GM13977 (cell line): ENCODE measurements around the gene ANKRD66.
"Not testable (repeated sequence)": the region's sequence is repeated elsewhere in the genome, so short reads cannot be mapped to it uniquely, and the experiment has no call there.

Source experiments
- DNase-seq: peaks from one replicate; pipeline ENCODE4 v3.0.0; 2012; ENCODE audit warnings: low spot score
- in situ Hi-C: fragments of 300-500 bp; cut with MboI; formaldehyde crosslinking; loops from one replicate; pipeline ENCODE4 v1.12.0; 2022; ENCODE audit warnings: low sequenced_read_pairs, low pct_unique_long_range_greater_than_20kb, mixed read lengths, inconsistent platforms; ENCODE audit not compliant: unreplicated experiment
- TF ChIP-seq, protein P1 (sequence below): IDR thresholded peaks from 2 replicates; pipeline ENCODE4 v1.5.1; 2012; ENCODE audit warnings: mild to moderate bottlenecking, control low read depth; ENCODE audit not compliant: insufficient read depth; ENCODE audit errors: extremely low read depth, missing control alignments

Gene ANKRD66

DNA sequence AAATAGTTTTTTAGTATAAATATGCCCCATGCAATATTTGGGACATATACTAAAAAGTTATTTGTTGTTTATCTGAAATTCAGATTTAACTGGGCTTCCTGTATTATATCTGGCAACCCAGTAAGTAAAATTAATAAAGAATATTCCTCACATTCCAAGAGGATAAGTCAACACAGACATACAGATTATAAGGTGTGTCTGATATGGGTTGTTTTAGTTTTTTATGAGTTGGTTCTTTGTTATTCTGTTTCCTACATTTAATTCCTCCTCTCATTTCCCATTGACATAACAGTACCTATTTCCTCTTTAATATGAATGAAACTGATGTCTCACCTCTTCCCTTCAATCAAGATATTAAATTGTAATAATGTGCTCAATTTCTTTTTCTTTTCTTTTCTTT lies 9.8 kb upstream of the ANKRD66 start:
- DNase-seq = no peak
- in situ Hi-C loops = no loop called here
- TF ChIP-seq, protein P1, sequence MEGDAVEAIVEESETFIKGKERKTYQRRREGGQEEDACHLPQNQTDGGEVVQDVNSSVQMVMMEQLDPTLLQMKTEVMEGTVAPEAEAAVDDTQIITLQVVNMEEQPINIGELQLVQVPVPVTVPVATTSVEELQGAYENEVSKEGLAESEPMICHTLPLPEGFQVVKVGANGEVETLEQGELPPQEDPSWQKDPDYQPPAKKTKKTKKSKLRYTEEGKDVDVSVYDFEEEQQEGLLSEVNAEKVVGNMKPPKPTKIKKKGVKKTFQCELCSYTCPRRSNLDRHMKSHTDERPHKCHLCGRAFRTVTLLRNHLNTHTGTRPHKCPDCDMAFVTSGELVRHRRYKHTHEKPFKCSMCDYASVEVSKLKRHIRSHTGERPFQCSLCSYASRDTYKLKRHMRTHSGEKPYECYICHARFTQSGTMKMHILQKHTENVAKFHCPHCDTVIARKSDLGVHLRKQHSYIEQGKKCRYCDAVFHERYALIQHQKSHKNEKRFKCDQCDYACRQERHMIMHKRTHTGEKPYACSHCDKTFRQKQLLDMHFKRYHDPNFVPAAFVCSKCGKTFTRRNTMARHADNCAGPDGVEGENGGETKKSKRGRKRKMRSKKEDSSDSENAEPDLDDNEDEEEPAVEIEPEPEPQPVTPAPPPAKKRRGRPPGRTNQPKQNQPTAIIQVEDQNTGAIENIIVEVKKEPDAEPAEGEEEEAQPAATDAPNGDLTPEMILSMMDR = no peak

DNA sequence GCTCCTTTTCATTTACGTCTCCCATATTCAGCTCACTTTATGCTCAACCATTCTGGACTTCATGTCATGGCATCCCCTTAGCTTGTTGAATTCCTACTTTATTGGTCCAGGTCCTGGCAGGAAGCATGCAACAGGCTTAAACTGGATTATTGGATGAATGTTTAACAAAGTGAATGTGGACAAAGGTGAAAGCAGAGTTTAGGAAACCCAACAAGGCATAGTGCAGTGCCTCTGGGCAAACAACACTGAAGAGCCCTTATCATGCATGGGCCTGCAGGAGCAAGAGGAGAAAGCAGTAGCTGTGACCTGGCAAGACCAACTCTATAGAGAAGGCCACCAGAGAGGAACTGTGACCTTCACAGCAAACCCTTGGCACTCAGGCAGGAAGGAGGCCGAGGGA lies 5.3 kb upstream of the ANKRD66 start:
- in situ Hi-C loops = no loop called here
- DNase-seq = no peak
- TF ChIP-seq, protein P1 = no peak

DNA sequence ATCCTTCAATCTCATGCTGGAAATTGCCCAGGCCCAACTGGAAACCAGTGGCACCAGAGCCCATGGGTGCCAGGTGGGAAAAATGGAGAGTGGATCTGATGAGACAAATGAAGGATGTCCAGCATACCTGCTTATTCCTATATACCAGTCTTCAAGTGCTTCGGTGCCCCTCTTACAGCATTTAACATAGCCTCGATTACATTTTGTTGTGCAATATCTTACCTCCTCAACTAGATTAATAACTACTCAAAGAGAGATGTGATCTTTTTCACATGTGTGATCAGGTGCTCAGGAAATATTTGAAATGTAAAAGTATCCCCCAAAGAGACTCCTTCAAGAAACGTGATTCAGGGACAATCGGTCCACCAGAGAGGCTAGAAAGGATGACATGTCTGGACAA lies 4.8 kb upstream of the ANKRD66 start:
- TF ChIP-seq, protein P1 = no peak
- in situ Hi-C loops = no loop called here
- DNase-seq = no peak

DNA sequence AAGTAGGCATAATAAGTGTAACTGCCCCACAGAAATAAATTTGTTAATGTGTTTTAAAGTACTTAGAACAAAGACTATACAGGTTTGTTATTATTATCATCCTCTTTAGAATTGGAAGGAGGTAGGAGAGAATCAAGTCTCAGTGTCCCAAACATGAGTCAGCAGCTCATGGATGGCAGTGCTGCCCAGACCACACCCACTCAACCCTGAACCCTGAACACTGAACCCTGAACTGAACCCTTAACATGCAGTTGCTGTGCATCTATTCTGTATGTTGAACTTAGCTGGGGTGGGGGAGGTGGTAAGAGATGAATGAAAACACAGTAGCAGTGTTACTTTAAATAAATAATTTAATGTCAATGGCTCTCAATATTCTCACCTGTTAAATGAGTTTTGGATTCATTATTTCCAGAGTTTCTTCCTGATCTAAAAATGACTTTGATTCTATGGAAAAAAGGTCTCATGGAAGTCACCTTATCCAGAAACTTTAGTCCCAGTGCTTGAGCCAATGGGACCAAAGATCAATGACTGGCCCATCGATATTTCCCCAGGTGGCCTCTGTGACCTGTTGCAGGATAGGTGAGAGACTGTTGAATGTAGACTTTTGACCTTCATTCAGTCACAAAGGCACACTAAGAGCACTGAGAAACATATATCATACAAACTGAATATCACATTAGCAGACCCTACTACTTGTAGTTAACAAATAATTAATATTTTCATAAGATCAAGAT lies 3.1 kb upstream of the ANKRD66 start:
- DNase-seq = no peak
- TF ChIP-seq, protein P1 = no peak
- in situ Hi-C loops = no loop called here

DNA sequence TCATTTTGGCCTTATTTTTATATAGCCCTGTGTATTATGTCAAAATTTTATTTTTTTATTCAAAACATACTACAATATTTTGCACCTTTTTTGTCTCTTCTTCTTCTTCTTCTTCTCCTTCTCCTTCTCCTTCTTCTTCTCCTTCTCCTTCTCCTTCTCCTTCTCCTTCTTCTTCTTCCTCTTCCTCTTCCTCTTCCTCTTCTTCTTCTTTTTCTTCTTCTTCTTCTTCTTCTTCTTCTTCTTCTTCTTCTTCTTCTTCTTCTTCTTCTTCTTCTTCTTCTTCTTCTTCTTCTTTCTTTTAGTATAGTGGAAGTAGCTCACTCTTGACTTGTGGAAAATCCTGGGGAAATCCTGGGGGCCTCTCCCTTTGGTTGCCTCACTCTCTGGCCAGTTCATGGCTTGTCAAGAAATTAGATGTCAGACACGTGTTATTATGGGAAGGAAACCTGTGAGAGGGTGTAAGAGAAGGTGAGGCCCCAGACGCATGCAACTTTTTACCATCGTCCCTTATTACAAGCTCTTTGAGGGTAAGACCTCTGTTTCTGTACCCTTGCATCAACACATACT lies 2.5 kb upstream of the ANKRD66 start:
- in situ Hi-C loops, DNase-seq: not testable (repeated sequence)

DNA sequence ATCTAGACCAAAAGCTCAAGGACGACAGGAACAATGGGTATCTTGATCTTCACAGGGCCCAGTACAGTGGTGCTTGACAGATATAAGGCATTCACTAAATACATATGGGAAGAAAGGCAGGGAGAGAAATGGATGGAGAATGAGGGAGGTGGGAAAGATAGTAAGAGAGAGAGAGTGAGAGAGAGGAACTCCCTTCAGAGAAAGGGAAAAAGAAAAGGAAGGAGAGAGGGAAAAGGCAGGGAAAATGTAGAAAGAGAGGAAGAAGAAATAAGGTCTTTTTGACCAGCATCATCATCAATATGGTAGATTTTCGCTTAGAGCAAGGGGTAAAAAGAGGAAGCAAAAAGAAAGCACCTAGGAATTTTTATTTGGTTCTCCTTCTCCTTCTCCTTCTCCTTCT lies 760 bp upstream of the ANKRD66 start:
- DNase-seq = no peak
- in situ Hi-C loops = no loop called here
- TF ChIP-seq, protein P1 = no peak

DNA sequence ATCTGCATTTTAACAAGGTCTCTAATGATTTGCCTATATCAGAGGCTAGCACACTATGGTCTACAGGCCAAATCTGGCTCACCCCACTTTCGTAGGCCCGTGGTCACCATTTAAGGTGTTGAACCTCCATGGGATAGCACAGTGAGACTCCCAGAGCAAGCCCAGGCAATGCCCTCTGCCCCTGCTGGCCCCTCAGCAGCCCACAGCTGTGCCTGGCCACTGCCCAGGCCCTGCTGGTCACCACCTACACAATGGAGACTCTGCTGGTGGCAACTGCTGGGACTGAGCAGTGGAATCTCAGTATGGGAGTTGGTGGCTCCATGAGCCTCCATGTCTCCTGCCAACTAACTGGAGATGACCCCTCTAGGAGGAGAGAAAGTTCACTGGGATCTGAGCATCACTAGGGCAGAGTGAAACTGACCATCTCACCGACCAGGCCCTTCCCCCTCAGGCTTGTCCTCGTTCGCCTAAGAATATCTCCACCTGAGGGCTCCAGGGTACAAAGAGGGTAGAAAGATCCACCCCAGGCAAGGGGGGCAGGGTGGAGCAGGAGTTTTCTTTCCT lies 2.3 kb downstream of the ANKRD66 start:
- TF ChIP-seq, protein P1 = no peak
- DNase-seq = no peak
- in situ Hi-C loops = no loop called here
